ENCODE measurements around the gene KDM2B. TPM values are rescaled to one million over a fixed set of nuclear protein-coding genes. Genes with fewer than 3 reads are reported as not detected.

Gene KDM2B
- total and polyA plus RNA-seq, 2 donors (not counting 3 experiments of a cell fraction or from before 2014, with no cell fraction given) = 26.8 to 37.3 TPM

DNA sequence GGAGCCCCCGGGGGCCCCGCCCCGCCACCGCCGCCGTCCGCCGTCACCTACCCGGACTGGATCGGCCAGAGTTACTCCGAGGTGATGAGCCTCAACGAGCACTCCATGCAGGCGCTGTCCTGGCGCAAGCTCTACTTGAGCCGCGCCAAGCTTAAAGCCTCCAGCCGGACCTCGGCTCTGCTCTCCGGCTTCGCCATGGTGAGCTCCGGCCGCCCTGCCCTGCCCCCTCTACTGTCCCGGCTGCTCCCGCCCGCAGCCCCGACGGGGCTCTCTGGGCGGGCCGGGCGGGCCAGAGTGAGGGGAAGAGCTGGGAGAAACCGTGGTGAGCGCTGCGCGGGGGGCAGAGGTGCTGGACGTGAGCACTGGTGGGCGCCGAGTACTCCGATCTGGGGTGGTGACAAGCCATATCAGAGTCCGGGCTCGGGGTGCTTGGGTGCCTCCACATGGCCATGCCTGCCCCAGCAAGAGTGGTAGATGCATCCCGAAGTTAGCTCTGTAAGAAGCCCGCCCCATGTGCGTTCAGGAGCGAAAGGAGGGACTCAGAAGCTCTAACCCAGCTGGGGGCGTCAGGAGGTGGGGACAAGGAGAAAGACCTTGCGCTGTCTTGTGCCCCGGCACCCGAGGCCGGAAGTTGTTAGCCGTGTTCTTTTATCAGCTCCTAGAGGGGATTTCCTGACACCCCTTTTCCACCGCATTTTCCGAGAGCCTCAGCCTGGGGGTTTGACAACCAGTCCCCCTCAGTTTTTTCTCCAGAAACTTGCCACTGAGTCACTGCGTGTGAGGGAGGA, 46.2 kb upstream of the KDM2B start:
- dilution Hi-C loops (cut with MboI; ENCODE audit: extremely low pct_ligation_motif_present, low sequenced_read_pairs) (no loop called here), intact Hi-C loops (cut with micrococcal nuclease) (loop anchor here (1.0 to 5.0 kb wide), 4 partner anchors 41 to 170 kb away; no protein-coding TSS in a partner anchor)
- Histone ChIP-seq H3K9me1 (replicated peaks; ENCODE audit: control insufficient read depth, extremely low read depth, insufficient read depth, low read length) (no peaks in the 10 kb centered on the region), H3K27ac (ENCODE audit: insufficient read depth, low read depth, low read length) (peak overlapping the region; percentile 67), H3K36me3 (ENCODE audit: control insufficient read depth in 2 of 2, extremely low read depth in 1 of 2, insufficient read depth in 2 of 2, low read length in 2 of 2) (no peaks in the 10 kb centered on the region), H3K79me2 (ENCODE audit: control insufficient read depth, insufficient read depth, low read length) (peaks cover 31% of the 10 kb centered on the region), H3K27me3 (ENCODE audit: control insufficient read depth in 2 of 2, insufficient read depth in 2 of 2, low read length in 2 of 2) (no peaks in the 10 kb centered on the region), H4K20me1 (replicated peaks; ENCODE audit: control insufficient read depth, extremely low read depth, insufficient read depth, low read length) (no peaks in the 10 kb centered on the region), H2AFZ (ENCODE audit: low read depth, low read length) (peak overlapping the region; percentile 16), H3K9ac (replicated peaks; ENCODE audit: extremely low read depth, insufficient read depth, low read length) (peak overlapping the region; percentile 42), H3K4me2 (ENCODE audit: insufficient read depth, low read length) (peak overlapping the region; percentile 62), H3K4me1 (ENCODE audit: control insufficient read depth, extremely low read depth, insufficient read depth, low read length) (peaks cover 45% of the 10 kb centered on the region), H3K9me3 (replicated peaks; ENCODE audit: control insufficient read depth, insufficient read depth, low read length) (no peaks in the 10 kb centered on the region), H3K4me3 (replicated peaks in 1 of 3; ENCODE audit: insufficient read depth in 1 of 3, low read depth in 1 of 3, low read length in 3 of 3) (peak overlapping the region; percentile 42 to 67 (median 47))
- no TSS peak for BruUV-seq (replicated peaks)
- FAIRE-seq (peak; percentile 79), DNase-seq (ENCODE audit: low read depth, low spot score) (peak; percentile 80)
- TF ChIP-seq EZH2 (IDR thresholded peaks at IDR 0.05; ENCODE audit: borderline replicate concordance, low read depth, low read length, severe bottlenecking) (no peak), JUN (IDR thresholded peaks at IDR 0.05; ENCODE audit: borderline replicate concordance, insufficient read depth, insufficient read length, low read depth) (no peak), MAX (IDR thresholded peaks at IDR 0.05; ENCODE audit: insufficient read depth, insufficient read length) (no peak)
- CTCF ChIA-PET = interaction anchor here (0.6 to 6.4 kb wide), 22 partner anchors 10 to 167 kb away, joined by 3 to 108 read pairs (median 4); partner anchors contain the start of genes MORN3 and RHOF
- POLR2A ChIA-PET = interaction anchor here (0.6 to 1.4 kb wide), 7 partner anchors 16 to 299 kb away, joined by 3 to 5 read pairs (median 4); no protein-coding TSS in a partner anchor
